K562 treated with DMSO at 1 percent for 48 hours (cell line): ENCODE data around the gene CLCC1. TPM values are rescaled to one million over a fixed set of nuclear protein-coding genes. Genes with fewer than 3 reads are reported as not detected.

Source experiments
- total RNA-seq: library from RNA; unstranded; fragments of 300-600 nt; gene quantifications from 2 replicates; pipeline ENCODE4 v1.2.3, GENCODE V29; 2022; ENCODE audit warnings: low replicate concordance; ENCODE audit errors: extremely low read depth

CLCC1 gene
- not detected in 2 replicates for total RNA-seq

GRCh38 chr1:108963052-108963686 lies at the start of gene CLCC1:
Gene CLCC1 (minus strand): TSS chr1:108963484. CDS start chr1:108950437, 13,047 bp downstream.

Other genes with a start within 250 kb of the CLCC1 start
- not detected in 2 replicates for gene STXBP3, start 216.8 kb downstream of the CLCC1 start, total RNA-seq
- not detected in 2 replicates for gene AKNAD1, start 106.4 kb downstream of the CLCC1 start, total RNA-seq
- gene GPSM2, start 86.5 kb downstream of the CLCC1 start, total RNA-seq: not detected in 2 replicates
- gene WDR47, start 78.6 kb upstream of the CLCC1 start, total RNA-seq: not detected in 2 replicates
- gene TAF13, start 112.5 kb upstream of the CLCC1 start, total RNA-seq: not detected in 2 replicates
- not detected in 2 replicates for gene TMEM167B, start 127.3 kb upstream of the CLCC1 start, total RNA-seq
- not detected in 2 replicates for gene ELAPOR1, start 150.6 kb upstream of the CLCC1 start, total RNA-seq